K562 (cell line): ENCODE results near the gene FCSK. TPM values are rescaled to one million over a fixed set of nuclear protein-coding genes. Genes with fewer than 3 reads are reported as not detected.

ENCODE experiments used
- ATAC-seq: fragments of 200-7000 bp; cut with Tn5 transposase; 3 replicates; pipeline ENCODE4 v1.9.1; 2020; ENCODE audit warnings: moderate library complexity
- BruUV-seq: library from RNA; stranded (reverse); fragments of 400-500 nt; replicated peaks from 2 replicates; lab custom pipeline; 2021; lab: Mats Ljungman, UMichigan
- CTCF ChIA-PET: fragments of 300-600 bp; formaldehyde crosslinking; extraction: SDS; loops from one replicate; lab custom pipeline; 2021; ENCODE audit warnings: low intra/inter-chr PET ratio; lab: Yijun Ruan, JAX
- POLR2A ChIA-PET: fragments of 300-600, 350-650 bp; sonication (Branson Sonifier 250); formaldehyde crosslinking; extraction: SDS; loops from one replicate; lab custom pipeline; 2021; ENCODE audit warnings: antibody characterized with exemption, inconsistent platforms; lab: Yijun Ruan, JAX
- DNase-seq, 4 experiments: peaks; one replicate each; pipeline versions ENCODE4 v3.0.0 to v3.0.0-alpha.2; 2011 to 2018; ENCODE audit warnings: low spot score in 3 of 4, mixed read lengths in 3 of 4; ENCODE audit errors: extremely low read depth in 1 of 4
- FAIRE-seq: peaks from 2 replicates; lab custom pipeline; 2011; peaks lifted over from hg19 to GRCh38; lab: Jason Lieb, UNC
- H2AFZ ChIP-seq: 2 replicates; pipeline ENCODE4 v1.6.0; 2011; ENCODE audit warnings: low read depth, low read length, control low read depth, inconsistent platforms
- H3K27ac ChIP-seq: fragments of 200-600 bp; 3 replicates; pipeline ENCODE4 v1.8.0; 2011; ENCODE audit warnings: low read depth, mild to moderate bottlenecking, control low read depth, inconsistent platforms, low read length, moderate library complexity, mixed read lengths; ENCODE audit errors: extremely low read depth
- H3K27me3 ChIP-seq, 2 experiments: fragments of 300-600 bp in 1 of 2; 2 replicates in 1 of 2; 3 replicates in 1 of 2; pipeline versions ENCODE4 v1.6.0 to v1.8.0; 2011; ENCODE audit warnings: inconsistent platforms in 2 of 2, low read length in 2 of 2, mild to moderate bottlenecking in 1 of 2, mixed read lengths in 1 of 2, moderate library complexity in 1 of 2; ENCODE audit not compliant: control insufficient read depth in 2 of 2, insufficient read depth in 2 of 2
- H3K36me3 ChIP-seq: fragments of 300-600 bp; 3 replicates; pipeline ENCODE4 v1.8.0; 2011; ENCODE audit warnings: mild to moderate bottlenecking, low read length, inconsistent platforms; ENCODE audit not compliant: control insufficient read depth, insufficient read depth
- H3K4me1 ChIP-seq, 2 experiments: fragments of 200-600 bp in 1 of 2; replicated peaks in 1 of 2; 2 replicates in 1 of 2; 3 replicates in 1 of 2; pipeline versions ENCODE4 v1.5.1 to v1.8.0; 2011; ENCODE audit warnings: inconsistent platforms in 2 of 2, low read length in 2 of 2, mild to moderate bottlenecking in 1 of 2, mixed read lengths in 1 of 2, moderate library complexity in 1 of 2; ENCODE audit not compliant: control insufficient read depth in 2 of 2, insufficient read depth in 2 of 2
- H3K4me2 ChIP-seq: 2 replicates; pipeline ENCODE4 v1.6.1; 2011; ENCODE audit warnings: low read length, control low read depth, inconsistent platforms, mixed read lengths; ENCODE audit not compliant: insufficient read depth
- H3K4me3 ChIP-seq: fragments of 200-600 bp; sonication (generic), shearing (Covaris generic); 2 replicates; pipeline ENCODE4 v1.5.1; 2016; ENCODE audit warnings: control low read depth, inconsistent platforms
- H3K79me2 ChIP-seq: fragments of 200-600 bp; 3 replicates; pipeline ENCODE4 v1.8.0; 2011; ENCODE audit warnings: low read length, inconsistent platforms; ENCODE audit not compliant: control insufficient read depth, insufficient read depth
- H3K9ac ChIP-seq, 2 experiments: 2 replicates each; pipeline versions ENCODE4 v1.6.0 to v1.6.1; 2011; ENCODE audit warnings: low read depth in 2 of 2, low read length in 2 of 2, control low read depth in 1 of 2, inconsistent platforms in 1 of 2, mild to moderate bottlenecking in 1 of 2, mixed read lengths in 1 of 2; ENCODE audit not compliant: insufficient read depth in 1 of 2
- H3K9me1 ChIP-seq: one replicate; pipeline ENCODE4 v1.6.0; 2011; ENCODE audit warnings: inconsistent platforms, mild to moderate bottlenecking, low read length, moderate library complexity; ENCODE audit not compliant: control insufficient read depth, insufficient read depth
- H3K9me3 ChIP-seq: replicated peaks from 2 replicates; pipeline ENCODE4 v1.5.1; 2011; ENCODE audit warnings: low read depth, low read length, inconsistent platforms; ENCODE audit not compliant: control insufficient read depth, insufficient read depth
- H4K20me1 ChIP-seq: replicated peaks from 2 replicates; pipeline ENCODE4 v1.6.1; 2011; ENCODE audit warnings: low read length, inconsistent platforms, mixed read lengths; ENCODE audit not compliant: control insufficient read depth, insufficient read depth
- CEBPG ChIP-seq, 3 experiments: fragments of 200-800 bp in 1 of 3; sonication (Bioruptor generic) in 1 of 3; sonication (generic) in 1 of 3; formaldehyde crosslinking in 1 of 3; IDR thresholded peaks in 2 of 3; conservative IDR thresholded peaks in 1 of 3; 2 replicates each; pipeline versions ENCODE4 v1.6.1 to v1.8.0; 2016 to 2022; ENCODE audit warnings: missing compliant biosample characterization in 2 of 3, missing genetic modification characterization in 2 of 3, mild to moderate bottlenecking in 1 of 3, missing genetic modification reagents in 1 of 3
- L3MBTL2 ChIP-seq: fragments of 450-650 bp; IDR thresholded peaks from 2 replicates; pipeline ENCODE4 v1.6.1; 2016; ENCODE audit warnings: mild to moderate bottlenecking, moderate library complexity
- ZNF76 ChIP-seq: fragments of 250-450 bp; sonication (Bioruptor Pico); IDR thresholded peaks from 2 replicates; pipeline ENCODE4 v1.4.0; 2020; ENCODE audit warnings: mild to moderate bottlenecking, moderate library complexity, borderline replicate concordance
- WGBS: fragments of 100-300 bp; shearing (Covaris generic); methylation state at CpG from one replicate; pipeline ENCODE4 v1.1.6; 2016; ENCODE audit warnings: low coverage, mixed read lengths; ENCODE audit not compliant: insufficient coverage; ENCODE audit errors: missing lambda C conversion rate; 5-methylcytosine and 5-hydroxymethylcytosine counted together
- in situ Hi-C: fragments of 300-500 bp; cut with MboI; formaldehyde crosslinking; loops from 4 replicates; pipeline ENCODE4 v1.15.0; 2018; ENCODE audit warnings: inconsistent platforms, mixed read lengths
- intact Hi-C: fragments of 100-400 bp; cut with micrococcal nuclease; formaldehyde crosslinking; loops from 2 replicates; pipeline ENCODE4 v1.14.2; 2022
- polyA plus RNA-seq, 8 experiments: library from polyadenylated mRNA; depleted of rRNA in 4 of 8; stranded (reverse) in 5 of 8; unstranded in 3 of 8; fragments of >200 nt; fragmentation: Nextera tagmentation in 2 of 8; fragmentation: Illumina TruSeq in 1 of 8; extraction: Ambion mirVana in 2 of 8; extraction: Trizol in 1 of 8; gene quantifications; 2 replicates each; pipeline versions ENCODE4 v1.2.1 to v1.2.3, GENCODE V29; 2011 to 2014; ENCODE audit warnings: inconsistent platforms in 1 of 8, missing spikeins in 1 of 8
- total RNA-seq, 7 experiments: library from RNA; depleted of rRNA in 6 of 7; stranded (reverse); fragments of >200 nt in 6 of 7; fragmentation: Illumina TruSeq in 2 of 7; extraction: Trizol in 2 of 7; gene quantifications; 2 replicates each; pipeline versions ENCODE4 v1.2.1 to v1.2.3, GENCODE V29; 2011 to 2021; ENCODE audit warnings: low replicate concordance in 1 of 7
- TF ChIP-seq, protein P1 (sequence below), 2 experiments: fragments of 450-650 bp; IDR thresholded peaks; 2 replicates each; pipeline ENCODE4 v1.6.1; 2016; ENCODE audit warnings: mild to moderate bottlenecking in 2 of 2, borderline replicate concordance in 1 of 2, low read depth in 1 of 2, moderate library complexity in 1 of 2

FCSK gene
- total and polyA plus RNA-seq, 9 of the 15 experiments (the other 6 are each of a cell fraction or from before 2014, with no cell fraction given) = 0.92 to 18.6 (median 8.3) TPM

DNA sequence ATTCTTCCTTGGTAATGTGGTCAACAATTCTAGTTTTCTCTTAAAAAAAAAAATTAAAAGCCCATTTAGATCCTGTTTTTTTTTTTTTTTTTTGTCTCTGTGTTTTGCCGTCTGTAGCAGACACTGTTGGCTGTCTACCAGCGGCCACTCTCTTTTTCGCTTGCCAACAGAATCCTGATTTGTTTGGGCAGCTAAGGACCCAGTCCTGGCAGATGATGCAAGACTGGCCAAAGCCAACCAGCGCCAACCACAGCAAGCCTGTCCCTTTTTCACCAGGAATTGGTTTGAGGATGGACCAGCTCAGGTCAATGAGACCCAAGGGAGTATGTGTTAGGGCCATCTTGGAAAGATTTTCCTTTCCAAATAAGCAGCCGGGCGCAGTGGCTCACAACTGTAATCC lies 43.7 kb upstream of the FCSK start:
- Histone ChIP-seq H3K79me2 (peaks cover 92% of the 10 kb centered on the region), H3K27me3 (no peaks in the 10 kb centered on the region), H3K27ac (no peak overlapping the region), H4K20me1 (peaks cover 16% of the 10 kb centered on the region), H3K4me2 (no peak overlapping the region), H3K36me3 (peaks cover 57% of the 10 kb centered on the region; the same call in 2 of the 3 replicates), H3K9ac (peak overlapping the region in 1 of 2 experiments; percentile 6; a peak in 1 of 4 replicates), H2AFZ (no peak overlapping the region), H3K9me1 (peaks cover 3% of the 10 kb centered on the region), H3K4me3 (no peak overlapping the region), H3K9me3 (no peaks in the 10 kb centered on the region), H3K4me1 (peaks cover 42 to 46% of the 10 kb centered on the region in 2 experiments)
- BruUV-seq = no TSS peak
- FAIRE-seq = no peak
- ATAC-seq = no peak
- no peak for DNase-seq
- intact Hi-C loops = no loop called here
- ChIA-PET CTCF (interaction anchor here (0.6 kb wide), 1 partner anchor 48 kb away, joined by 3 read pairs; no protein-coding TSS in a partner anchor), POLR2A (interaction anchor here (1.2 kb wide), 1 partner anchor 10 kb away, joined by 7 read pairs; no protein-coding TSS in a partner anchor)
- WGBS = 94% methylated on average over 6 of the region's 6 CpGs
- in situ Hi-C loops = no loop called here
- TF ChIP-seq CEBPG (CRISPR knock-in tag; IDR thresholded peaks at IDR 0.05) (0 out of 2 replicates have a peak, but pooled peaks have one; percentile 13), CEBPG (tag; conservative IDR thresholded peaks at IDR 0.05 in 1 of 2, IDR thresholded peaks at IDR 0.05 in 1 of 2) (no peak), L3MBTL2 (no peak)

DNA sequence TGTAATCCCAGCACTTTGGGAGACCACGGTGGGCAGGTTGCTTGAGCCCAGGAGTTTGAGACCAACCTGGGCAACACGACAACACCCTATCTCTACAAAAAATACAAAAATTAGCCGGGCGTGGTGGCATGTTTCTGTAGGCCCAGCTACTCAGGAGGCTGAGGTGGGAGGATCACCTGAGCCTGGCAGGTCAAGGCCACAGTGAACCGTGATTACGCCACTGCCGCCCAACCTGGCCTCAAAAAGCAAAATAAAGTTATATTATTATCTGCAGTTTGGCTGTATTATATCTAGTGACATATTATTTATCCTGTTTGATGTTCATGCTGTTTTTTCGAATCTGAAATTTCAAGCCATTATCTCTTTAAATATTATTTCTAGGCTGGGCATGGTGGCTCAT lies 42.0 kb upstream of the FCSK start:
- BruUV-seq = no TSS peak
- no peak for FAIRE-seq
- no peak for TF ChIP-seq ZNF76 (CRISPR knock-in tag)
- TF ChIP-seq, protein P1, sequence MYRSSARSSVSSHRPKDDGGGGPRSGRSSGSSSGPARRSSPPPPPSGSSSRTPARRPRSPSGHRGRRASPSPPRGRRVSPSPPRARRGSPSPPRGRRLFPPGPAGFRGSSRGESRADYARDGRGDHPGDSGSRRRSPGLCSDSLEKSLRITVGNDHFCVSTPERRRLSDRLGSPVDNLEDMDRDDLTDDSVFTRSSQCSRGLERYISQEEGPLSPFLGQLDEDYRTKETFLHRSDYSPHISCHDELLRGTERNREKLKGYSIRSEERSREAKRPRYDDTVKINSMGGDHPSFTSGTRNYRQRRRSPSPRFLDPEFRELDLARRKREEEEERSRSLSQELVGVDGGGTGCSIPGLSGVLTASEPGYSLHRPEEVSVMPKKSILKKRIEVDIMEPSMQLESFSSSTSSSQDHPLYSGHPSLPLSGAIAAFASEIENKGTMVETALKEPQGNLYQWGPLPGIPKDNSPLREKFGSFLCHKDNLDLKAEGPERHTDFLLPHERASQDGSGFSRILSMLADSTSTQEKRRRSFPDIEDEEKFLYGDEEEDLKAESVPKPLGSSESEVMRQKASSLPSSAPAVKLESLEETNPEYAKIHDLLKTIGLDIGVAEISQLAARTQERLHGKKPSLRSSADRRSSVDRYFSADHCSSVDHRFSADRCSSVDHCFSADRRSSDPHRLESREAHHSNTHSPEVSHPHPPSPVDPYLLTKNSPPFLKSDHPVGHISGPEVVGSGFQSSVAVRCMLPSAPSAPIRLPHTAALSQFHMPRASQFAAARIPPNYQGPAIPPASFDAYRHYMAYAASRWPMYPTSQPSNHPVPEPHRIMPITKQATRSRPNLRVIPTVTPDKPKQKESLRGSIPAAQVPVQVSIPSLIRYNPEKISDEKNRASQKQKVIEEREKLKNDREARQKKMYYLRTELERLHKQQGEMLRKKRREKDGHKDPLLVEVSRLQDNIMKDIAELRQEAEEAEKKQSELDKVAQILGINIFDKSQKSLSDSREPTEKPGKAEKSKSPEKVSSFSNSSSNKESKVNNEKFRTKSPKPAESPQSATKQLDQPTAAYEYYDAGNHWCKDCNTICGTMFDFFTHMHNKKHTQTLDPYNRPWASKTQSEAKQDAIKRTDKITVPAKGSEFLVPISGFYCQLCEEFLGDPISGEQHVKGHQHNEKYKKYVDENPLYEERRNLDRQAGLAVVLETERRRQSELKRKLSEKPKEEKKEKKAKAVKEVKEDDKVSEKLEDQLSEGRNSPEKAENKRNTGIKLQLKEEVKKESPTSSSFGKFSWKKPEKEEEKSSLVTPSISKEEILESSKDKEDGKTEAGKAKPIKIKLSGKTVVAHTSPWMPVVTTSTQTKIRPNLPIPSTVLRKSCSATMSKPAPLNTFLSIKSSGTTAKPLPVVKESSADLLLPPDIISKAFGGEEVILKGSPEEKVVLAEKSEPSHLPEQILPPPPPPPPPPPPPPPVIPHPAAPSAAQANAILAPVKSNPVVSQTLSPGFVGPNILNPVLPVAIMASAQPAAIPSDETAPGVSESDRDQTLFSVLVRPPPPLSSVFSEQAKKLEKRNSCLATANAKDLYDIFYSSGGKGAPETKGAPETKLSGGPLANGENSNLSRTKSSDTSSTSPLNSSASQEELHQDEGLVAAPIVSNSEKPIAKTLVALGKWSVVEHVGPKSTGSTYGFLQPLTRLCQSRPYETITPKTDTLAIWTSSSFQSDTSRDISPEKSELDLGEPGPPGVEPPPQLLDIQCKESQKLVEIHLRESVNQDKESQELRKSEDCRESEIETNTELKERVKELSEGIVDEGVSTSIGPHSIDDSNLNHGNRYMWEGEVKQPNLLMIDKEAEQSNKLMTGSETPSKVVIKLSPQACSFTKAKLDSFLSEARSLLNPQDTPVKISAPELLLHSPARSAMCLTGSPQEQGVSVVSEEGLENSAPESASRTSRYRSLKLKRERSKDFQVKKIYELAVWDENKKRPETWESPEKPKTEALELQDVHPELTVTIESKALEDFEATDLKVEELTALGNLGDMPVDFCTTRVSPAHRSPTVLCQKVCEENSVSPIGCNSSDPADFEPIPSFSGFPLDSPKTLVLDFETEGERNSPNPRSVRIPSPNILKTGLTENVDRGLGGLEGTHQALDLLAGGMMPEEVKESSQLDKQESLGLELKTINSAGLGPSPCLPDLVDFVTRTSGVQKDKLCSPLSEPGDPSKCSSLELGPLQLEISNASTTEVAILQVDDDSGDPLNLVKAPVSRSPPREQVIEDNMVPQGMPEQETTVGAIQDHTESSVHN (IDR thresholded peaks at IDR 0.05; ENCODE audit: borderline replicate concordance in 1 of 2, low read depth in 1 of 2) = no peak

More for the DNA sequence above, 42.0 kb upstream of the FCSK start:
- Histone ChIP-seq H3K4me3 (no peak overlapping the region), H3K4me1 (peaks cover 54 to 56% of the 10 kb centered on the region in 2 experiments), H3K27me3 (no peaks in the 10 kb centered on the region), H2AFZ (no peak overlapping the region), H4K20me1 (peaks cover 13% of the 10 kb centered on the region), H3K9me1 (peaks cover 3% of the 10 kb centered on the region), H3K9me3 (no peaks in the 10 kb centered on the region), H3K36me3 (peaks cover 63% of the 10 kb centered on the region), H3K9ac (peak overlapping the region in 1 of 2 experiments; percentile 52; a peak in 2 of 4 replicates), H3K27ac (no peak overlapping the region), H3K4me2 (no peak overlapping the region), H3K79me2 (peaks cover 92% of the 10 kb centered on the region)
- in situ Hi-C loops (no loop called here), intact Hi-C loops (no loop called here)
- 85% methylated on average over 8 of the region's 8 CpGs for WGBS
- ATAC-seq (no peak), DNase-seq (no peak)
- ChIA-PET CTCF (no interaction called here), POLR2A (no interaction called here)
